ENCODE measurements around the gene HSPD1. TPM values are rescaled to one million over a fixed set of nuclear protein-coding genes. Genes with fewer than 3 reads are reported as not detected.

Gene HSPD1
- total RNA-seq, 4 donors from 2014 or later, result 82.0 to 104 (median 88.2) TPM

DNA sequence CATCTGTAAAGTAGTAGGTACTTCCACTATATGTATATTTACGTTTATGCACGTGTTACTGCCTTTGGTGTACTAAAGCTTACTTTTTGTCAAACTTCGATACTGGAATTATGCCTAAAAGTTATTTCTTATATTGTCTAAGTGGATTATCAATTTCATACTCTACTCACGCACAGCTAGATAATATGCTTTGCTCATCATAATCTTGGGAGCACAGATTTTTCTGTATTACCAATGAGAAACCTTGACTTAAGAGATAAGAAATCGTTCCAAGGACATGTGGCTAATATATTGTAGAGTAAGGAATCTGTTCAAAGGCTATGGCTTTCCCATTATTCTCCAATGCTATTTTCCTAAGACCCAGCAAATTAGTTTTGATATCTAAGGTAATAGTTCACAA lies 7.0 kb upstream of the HSPD1 start:
- Histone ChIP-seq H3K4me3 (no peak overlapping the region), H3K27ac (no peak overlapping the region), H3K9me3 (no peaks in the 10 kb centered on the region), H3K4me1 (peaks cover 8 to 15% of the 10 kb centered on the region in 2 donors), H3K27me3 (no peaks in the 10 kb centered on the region), H3K36me3 (peaks cover 0 to 26% of the 10 kb centered on the region in 2 donors)
- DNase-seq, result no peak
- intact Hi-C loops (cut with DNase I; ENCODE audit: low total_unique reads) (no loop called here), in situ Hi-C loops (cut with MboI; ENCODE audit: low sequenced_read_pairs in 4 of 4) (loop anchor here in 1 of 4 donors (10.0 kb wide), 1 partner anchor 52 kb away; the partner anchor contains the start of gene COQ10B)
- no peak for ATAC-seq
- TF ChIP-seq, protein P1, sequence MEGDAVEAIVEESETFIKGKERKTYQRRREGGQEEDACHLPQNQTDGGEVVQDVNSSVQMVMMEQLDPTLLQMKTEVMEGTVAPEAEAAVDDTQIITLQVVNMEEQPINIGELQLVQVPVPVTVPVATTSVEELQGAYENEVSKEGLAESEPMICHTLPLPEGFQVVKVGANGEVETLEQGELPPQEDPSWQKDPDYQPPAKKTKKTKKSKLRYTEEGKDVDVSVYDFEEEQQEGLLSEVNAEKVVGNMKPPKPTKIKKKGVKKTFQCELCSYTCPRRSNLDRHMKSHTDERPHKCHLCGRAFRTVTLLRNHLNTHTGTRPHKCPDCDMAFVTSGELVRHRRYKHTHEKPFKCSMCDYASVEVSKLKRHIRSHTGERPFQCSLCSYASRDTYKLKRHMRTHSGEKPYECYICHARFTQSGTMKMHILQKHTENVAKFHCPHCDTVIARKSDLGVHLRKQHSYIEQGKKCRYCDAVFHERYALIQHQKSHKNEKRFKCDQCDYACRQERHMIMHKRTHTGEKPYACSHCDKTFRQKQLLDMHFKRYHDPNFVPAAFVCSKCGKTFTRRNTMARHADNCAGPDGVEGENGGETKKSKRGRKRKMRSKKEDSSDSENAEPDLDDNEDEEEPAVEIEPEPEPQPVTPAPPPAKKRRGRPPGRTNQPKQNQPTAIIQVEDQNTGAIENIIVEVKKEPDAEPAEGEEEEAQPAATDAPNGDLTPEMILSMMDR (IDR thresholded peaks at IDR 0.05 in 4 of 5, conservative IDR thresholded peaks at IDR 0.05 in 1 of 5), result no peak
- TF ChIP-seq POLR2A (IDR thresholded peaks at IDR 0.05), result no peak

DNA sequence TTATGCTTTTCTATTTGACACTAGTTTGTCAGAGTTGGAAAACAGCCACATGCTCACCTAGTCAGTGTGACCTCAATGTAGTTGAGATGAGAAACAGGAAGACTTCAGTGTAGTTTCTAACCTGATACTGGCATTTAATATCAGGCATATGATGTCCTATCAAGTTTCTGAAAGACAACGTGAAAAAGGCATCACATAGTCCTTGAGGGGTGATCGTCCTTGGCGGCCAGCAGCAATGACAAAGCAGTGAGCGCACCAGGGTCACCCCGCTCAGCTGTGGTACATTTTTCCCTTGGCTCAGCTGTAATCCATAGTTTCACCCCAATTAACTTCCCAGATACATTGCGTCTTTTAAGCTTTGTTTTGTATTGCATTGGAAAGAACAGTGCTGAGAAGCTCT lies 4.9 kb upstream of the HSPD1 start:
- Histone ChIP-seq H3K36me3 (peaks cover 0 to 27% of the 10 kb centered on the region in 2 donors), H3K4me3 (no peak overlapping the region), H3K4me1 (peaks cover 16 to 22% of the 10 kb centered on the region in 2 donors), H3K27me3 (no peaks in the 10 kb centered on the region), H3K27ac (peak overlapping the region in 2 of 4 donors; percentile 15 to 49), H3K9me3 (no peaks in the 10 kb centered on the region)
- intact Hi-C loops (cut with DNase I; ENCODE audit: low total_unique reads), result no loop called here
- ATAC-seq (no peak), DNase-seq (no peak)
- TF ChIP-seq, protein P1 (IDR thresholded peaks at IDR 0.05 in 4 of 5, conservative IDR thresholded peaks at IDR 0.05 in 1 of 5), result no peak
- no peak for TF ChIP-seq POLR2A (IDR thresholded peaks at IDR 0.05)
- in situ Hi-C loops (cut with MboI; ENCODE audit: low sequenced_read_pairs in 4 of 4), result loop anchor here in 1 of 4 donors (10.0 kb wide), 1 partner anchor 50 kb away; the partner anchor contains the start of gene COQ10B

DNA sequence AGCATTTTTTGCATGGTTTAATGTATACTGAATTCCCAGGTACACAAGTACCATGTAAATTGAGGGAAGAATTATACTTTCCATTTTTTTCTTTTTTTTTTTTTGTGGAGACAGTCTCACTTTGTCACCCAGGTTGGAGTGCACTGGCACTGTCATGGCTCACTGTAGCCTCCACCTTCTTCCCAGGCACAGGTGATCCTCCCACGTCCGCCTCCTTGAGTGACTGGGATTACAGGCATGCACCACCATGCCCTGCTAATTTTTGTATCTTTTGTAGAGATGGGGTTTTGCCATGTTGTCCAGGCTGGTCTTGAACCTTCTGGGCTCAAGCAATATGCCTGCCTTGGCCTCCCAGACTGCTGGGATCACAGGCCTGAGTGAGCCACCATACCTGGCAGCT lies 4.4 kb upstream of the HSPD1 start:
- intact Hi-C loops (cut with DNase I; ENCODE audit: low total_unique reads), result no loop called here
- Histone ChIP-seq H3K4me1 (peaks cover 16 to 22% of the 10 kb centered on the region in 2 donors), H3K27ac (peak overlapping the region in 2 of 4 donors; percentile 13 to 49), H3K36me3 (peaks cover 0 to 27% of the 10 kb centered on the region in 2 donors), H3K4me3 (no peak overlapping the region), H3K9me3 (no peaks in the 10 kb centered on the region), H3K27me3 (no peaks in the 10 kb centered on the region)
- ATAC-seq, result no peak
- TF ChIP-seq POLR2A (IDR thresholded peaks at IDR 0.05), result no peak
- TF ChIP-seq, protein P1 (IDR thresholded peaks at IDR 0.05 in 4 of 5, conservative IDR thresholded peaks at IDR 0.05 in 1 of 5), result no peak
- in situ Hi-C loops (cut with MboI; ENCODE audit: low sequenced_read_pairs in 4 of 4), result loop anchor here in 1 of 4 donors (10.0 kb wide), 1 partner anchor 49 kb away; the partner anchor contains the start of gene COQ10B
- DNase-seq, result no peak

DNA sequence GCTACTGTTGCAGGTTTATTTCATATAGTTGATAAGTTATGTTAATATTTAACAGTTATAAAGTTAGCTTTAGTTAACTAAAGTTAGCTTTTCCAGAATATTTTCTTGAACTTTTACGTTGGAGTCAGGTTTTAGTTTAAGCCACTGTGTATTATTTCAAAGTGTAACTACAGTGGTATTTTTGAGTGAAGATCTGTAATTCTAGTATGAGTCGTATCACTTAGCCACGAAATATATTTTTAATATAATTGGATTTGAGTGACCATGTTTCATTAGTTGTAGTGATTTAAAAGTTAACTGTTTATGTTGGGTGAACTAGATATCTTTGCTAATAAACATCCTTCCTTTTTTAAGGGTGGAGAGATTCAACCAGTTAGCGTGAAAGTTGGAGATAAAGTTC lies 3.0 kb upstream of the HSPD1 start:
- Histone ChIP-seq H3K9me3 (no peaks in the 10 kb centered on the region), H3K4me1 (peaks cover 25 to 33% of the 10 kb centered on the region in 2 donors), H3K27me3 (no peaks in the 10 kb centered on the region), H3K4me3 (no peak overlapping the region), H3K36me3 (peaks cover 0 to 27% of the 10 kb centered on the region in 2 donors), H3K27ac (peak overlapping the region in 3 of 4 donors; percentile 27 to 98 (median 96))
- intact Hi-C loops (cut with DNase I; ENCODE audit: low total_unique reads), result no loop called here
- in situ Hi-C loops (cut with MboI; ENCODE audit: low sequenced_read_pairs in 4 of 4), result loop anchor here in 1 of 4 donors (10.0 kb wide), 1 partner anchor 48 kb away; the partner anchor contains the start of gene COQ10B
- no peak for DNase-seq
- ATAC-seq, result no peak
- TF ChIP-seq, protein P1 (IDR thresholded peaks at IDR 0.05 in 4 of 5, conservative IDR thresholded peaks at IDR 0.05 in 1 of 5), result no peak
- TF ChIP-seq POLR2A (IDR thresholded peaks at IDR 0.05), result no peak
